Smooth muscle cell (in vitro differentiated cells): Measurements from ENCODE around the gene OFD1. TPM values are rescaled to one million over a fixed set of nuclear protein-coding genes. Genes with fewer than 3 reads are reported as not detected.

Experiments used
- DNase-seq: peaks from one replicate; lab custom pipeline; 2025; ENCODE audit not compliant: unreplicated experiment; lab: John Stamatoyannopoulos, UW
- H2AFZ ChIP-seq: fragments of 200-600 bp; sonication (generic); 2 replicates; pipeline ENCODE4 v1.6.0; 2016; ENCODE audit warnings: antibody characterized with exemption, low read depth, mild to moderate bottlenecking
- H3F3A ChIP-seq: fragments of 200-600 bp; sonication (generic); 2 replicates; pipeline ENCODE4 v1.6.0; 2017; ENCODE audit warnings: antibody characterized with exemption, low read depth
- H3K27ac ChIP-seq: fragments of 200-600 bp; sonication (generic); 2 replicates; pipeline ENCODE4 v1.5.1; 2016; ENCODE audit warnings: low read depth, mild to moderate bottlenecking
- H3K27me3 ChIP-seq: fragments of 200-600 bp; sonication (generic); 2 replicates; pipeline ENCODE4 v1.6.1; 2016; ENCODE audit warnings: low read depth, mild to moderate bottlenecking
- H3K36me3 ChIP-seq: fragments of 200-600 bp; sonication (generic); 2 replicates; pipeline ENCODE4 v1.5.1; 2016; ENCODE audit warnings: low read depth
- H3K4me1 ChIP-seq: fragments of 200-600 bp; sonication (generic); 2 replicates; pipeline ENCODE4 v1.5.1; 2016; ENCODE audit warnings: low read depth
- H3K4me2 ChIP-seq: fragments of 200-600 bp; sonication (generic); 2 replicates; pipeline ENCODE4 v1.6.0; 2016; ENCODE audit warnings: mild to moderate bottlenecking
- H3K4me3 ChIP-seq: fragments of 200-600 bp; sonication (generic); 2 replicates; pipeline ENCODE4 v1.5.1; 2016; ENCODE audit warnings: mild to moderate bottlenecking
- H3K79me2 ChIP-seq: fragments of 200-600 bp; sonication (generic); 2 replicates; pipeline ENCODE4 v1.6.0; 2016; ENCODE audit warnings: low read depth, mild to moderate bottlenecking
- H3K9ac ChIP-seq: fragments of 200-600 bp; sonication (generic); 2 replicates; pipeline ENCODE4 v1.6.0; 2016; ENCODE audit warnings: low read depth
- H3K9me3 ChIP-seq: fragments of 200-600 bp; sonication (generic); replicated peaks from 2 replicates; pipeline ENCODE4 v1.5.1; 2016; ENCODE audit warnings: low read depth
- H4K20me1 ChIP-seq: fragments of 200-600 bp; sonication (generic); 2 replicates; pipeline ENCODE4 v1.6.0; 2016; ENCODE audit warnings: low read depth
- CTCF ChIP-seq: fragments of 200-600 bp; sonication (generic); IDR thresholded peaks from 2 replicates; pipeline ENCODE4 v1.5.1; 2017; ENCODE audit warnings: borderline replicate concordance, mild to moderate bottlenecking, antibody characterized with exemption; ENCODE audit not compliant: insufficient read depth, poor library complexity, severe bottlenecking
- WGBS: methylation state at CpG from one replicate; pipeline ENCODE4 v1.1.7; 2016; ENCODE audit warnings: low lambda C conversion rate; 5-methylcytosine and 5-hydroxymethylcytosine counted together
- polyA plus RNA-seq: library from polyadenylated mRNA; unstranded; fragments of >200 nt; fragmentation: Nextera tagmentation; extraction: Ambion mirVana; gene quantifications from 2 replicates; pipeline ENCODE4 v1.2.1, GENCODE V29; 2016
- total RNA-seq: library from RNA; depleted of rRNA; stranded (reverse); fragments of >200 nt; gene quantifications from 2 replicates; pipeline ENCODE4 v1.2.3, GENCODE V29; 2014

OFD1 gene
- total and polyA plus RNA-seq, 2 experiments from 2014 or later: 12.5 to 14.4 TPM

GRCh38 chrX:13776387-13776786 is 41.8 kb downstream of the OFD1 start:
- Histone ChIP-seq H3K9me3 (no peaks in the 10 kb centered on the region), H3K27me3 (no peaks in the 10 kb centered on the region), H3K36me3 (no peaks in the 10 kb centered on the region), H3K4me2 (no peak overlapping the region), H4K20me1 (no peaks in the 10 kb centered on the region), H2AFZ (no peak overlapping the region), H3F3A (no peaks in the 10 kb centered on the region), H3K4me1 (no peaks in the 10 kb centered on the region), H3K4me3 (no peak overlapping the region), H3K27ac (no peak overlapping the region), H3K9ac (no peak overlapping the region), H3K79me2 (no peaks in the 10 kb centered on the region)
- no peak for DNase-seq
- 51% methylated on average over 4 of the region's 4 CpGs for WGBS
- TF ChIP-seq CTCF: no peak

GRCh38 chrX:13778916-13779315 is 44.4 kb downstream of the OFD1 start:
- no peaks in the 10 kb centered on the region for H3K36me3 ChIP-seq
- no peaks in the 10 kb centered on the region for H3F3A ChIP-seq
- H3K4me1 ChIP-seq: no peaks in the 10 kb centered on the region
- no peaks in the 10 kb centered on the region for H3K79me2 ChIP-seq
- no peak overlapping the region for H3K9ac ChIP-seq
- WGBS: 47% methylated on average over 2 of the region's 2 CpGs
- H3K4me2 ChIP-seq: no peak overlapping the region
- no peak overlapping the region for H3K27ac ChIP-seq
- no peak overlapping the region for H2AFZ ChIP-seq
- no peak for TF ChIP-seq CTCF
- H3K9me3 ChIP-seq: no peaks in the 10 kb centered on the region
- no peak overlapping the region for H3K4me3 ChIP-seq
- no peaks in the 10 kb centered on the region for H3K27me3 ChIP-seq
- DNase-seq: no peak
- no peaks in the 10 kb centered on the region for H4K20me1 ChIP-seq

GRCh38 chrX:13780868-13781427 is 46.4 kb downstream of the OFD1 start:
- Histone ChIP-seq H3K4me1 (no peaks in the 10 kb centered on the region), H4K20me1 (no peaks in the 10 kb centered on the region), H3K27me3 (no peaks in the 10 kb centered on the region), H2AFZ (no peak overlapping the region), H3K9me3 (no peaks in the 10 kb centered on the region), H3K9ac (no peak overlapping the region), H3K79me2 (no peaks in the 10 kb centered on the region), H3K4me2 (no peak overlapping the region), H3K27ac (no peak overlapping the region), H3K4me3 (no peak overlapping the region), H3F3A (no peaks in the 10 kb centered on the region), H3K36me3 (no peaks in the 10 kb centered on the region)
- no peak for TF ChIP-seq CTCF
- no peak for DNase-seq
- WGBS: 53% methylated on average over 7 of the region's 7 CpGs

GRCh38 chrX:13786048-13786447 is 51.5 kb downstream of the OFD1 start:
- H4K20me1 ChIP-seq: no peaks in the 10 kb centered on the region
- no peak overlapping the region for H3K9ac ChIP-seq
- DNase-seq: no peak
- no peaks in the 10 kb centered on the region for H3F3A ChIP-seq
- TF ChIP-seq CTCF: no peak
- no peak overlapping the region for H2AFZ ChIP-seq
- H3K9me3 ChIP-seq: no peaks in the 10 kb centered on the region
- no peaks in the 10 kb centered on the region for H3K4me1 ChIP-seq
- H3K27ac ChIP-seq: no peak overlapping the region
- no peaks in the 10 kb centered on the region for H3K79me2 ChIP-seq
- H3K36me3 ChIP-seq: no peaks in the 10 kb centered on the region
- H3K4me3 ChIP-seq: no peak overlapping the region
- no peaks in the 10 kb centered on the region for H3K27me3 ChIP-seq
- no peak overlapping the region for H3K4me2 ChIP-seq
- WGBS: 67% methylated on average over 8 of the region's 8 CpGs
